Fibroblast of mammary gland (primary cell): Measurements from ENCODE around the gene KIF7.

Source experiments
- DNase-seq: peaks from one replicate; pipeline ENCODE4 v3.0.0-alpha.2; 2010; ENCODE audit warnings: low read depth
- H3K4me3 ChIP-seq: 2 replicates; pipeline ENCODE4 v1.5.1; 2011; ENCODE audit warnings: low read depth, mild to moderate bottlenecking, low read length, moderate library complexity; ENCODE audit not compliant: control insufficient read depth
- TF ChIP-seq, protein P1 (sequence below): conservative IDR thresholded peaks from 2 replicates; pipeline ENCODE4 v1.5.1; 2011; ENCODE audit warnings: low read depth, low read length, inconsistent platforms; ENCODE audit not compliant: control insufficient read depth, insufficient read depth

KIF7 gene, protein sequence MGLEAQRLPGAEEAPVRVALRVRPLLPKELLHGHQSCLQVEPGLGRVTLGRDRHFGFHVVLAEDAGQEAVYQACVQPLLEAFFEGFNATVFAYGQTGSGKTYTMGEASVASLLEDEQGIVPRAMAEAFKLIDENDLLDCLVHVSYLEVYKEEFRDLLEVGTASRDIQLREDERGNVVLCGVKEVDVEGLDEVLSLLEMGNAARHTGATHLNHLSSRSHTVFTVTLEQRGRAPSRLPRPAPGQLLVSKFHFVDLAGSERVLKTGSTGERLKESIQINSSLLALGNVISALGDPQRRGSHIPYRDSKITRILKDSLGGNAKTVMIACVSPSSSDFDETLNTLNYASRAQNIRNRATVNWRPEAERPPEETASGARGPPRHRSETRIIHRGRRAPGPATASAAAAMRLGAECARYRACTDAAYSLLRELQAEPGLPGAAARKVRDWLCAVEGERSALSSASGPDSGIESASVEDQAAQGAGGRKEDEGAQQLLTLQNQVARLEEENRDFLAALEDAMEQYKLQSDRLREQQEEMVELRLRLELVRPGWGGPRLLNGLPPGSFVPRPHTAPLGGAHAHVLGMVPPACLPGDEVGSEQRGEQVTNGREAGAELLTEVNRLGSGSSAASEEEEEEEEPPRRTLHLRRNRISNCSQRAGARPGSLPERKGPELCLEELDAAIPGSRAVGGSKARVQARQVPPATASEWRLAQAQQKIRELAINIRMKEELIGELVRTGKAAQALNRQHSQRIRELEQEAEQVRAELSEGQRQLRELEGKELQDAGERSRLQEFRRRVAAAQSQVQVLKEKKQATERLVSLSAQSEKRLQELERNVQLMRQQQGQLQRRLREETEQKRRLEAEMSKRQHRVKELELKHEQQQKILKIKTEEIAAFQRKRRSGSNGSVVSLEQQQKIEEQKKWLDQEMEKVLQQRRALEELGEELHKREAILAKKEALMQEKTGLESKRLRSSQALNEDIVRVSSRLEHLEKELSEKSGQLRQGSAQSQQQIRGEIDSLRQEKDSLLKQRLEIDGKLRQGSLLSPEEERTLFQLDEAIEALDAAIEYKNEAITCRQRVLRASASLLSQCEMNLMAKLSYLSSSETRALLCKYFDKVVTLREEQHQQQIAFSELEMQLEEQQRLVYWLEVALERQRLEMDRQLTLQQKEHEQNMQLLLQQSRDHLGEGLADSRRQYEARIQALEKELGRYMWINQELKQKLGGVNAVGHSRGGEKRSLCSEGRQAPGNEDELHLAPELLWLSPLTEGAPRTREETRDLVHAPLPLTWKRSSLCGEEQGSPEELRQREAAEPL (N-terminal part only)

DNA sequence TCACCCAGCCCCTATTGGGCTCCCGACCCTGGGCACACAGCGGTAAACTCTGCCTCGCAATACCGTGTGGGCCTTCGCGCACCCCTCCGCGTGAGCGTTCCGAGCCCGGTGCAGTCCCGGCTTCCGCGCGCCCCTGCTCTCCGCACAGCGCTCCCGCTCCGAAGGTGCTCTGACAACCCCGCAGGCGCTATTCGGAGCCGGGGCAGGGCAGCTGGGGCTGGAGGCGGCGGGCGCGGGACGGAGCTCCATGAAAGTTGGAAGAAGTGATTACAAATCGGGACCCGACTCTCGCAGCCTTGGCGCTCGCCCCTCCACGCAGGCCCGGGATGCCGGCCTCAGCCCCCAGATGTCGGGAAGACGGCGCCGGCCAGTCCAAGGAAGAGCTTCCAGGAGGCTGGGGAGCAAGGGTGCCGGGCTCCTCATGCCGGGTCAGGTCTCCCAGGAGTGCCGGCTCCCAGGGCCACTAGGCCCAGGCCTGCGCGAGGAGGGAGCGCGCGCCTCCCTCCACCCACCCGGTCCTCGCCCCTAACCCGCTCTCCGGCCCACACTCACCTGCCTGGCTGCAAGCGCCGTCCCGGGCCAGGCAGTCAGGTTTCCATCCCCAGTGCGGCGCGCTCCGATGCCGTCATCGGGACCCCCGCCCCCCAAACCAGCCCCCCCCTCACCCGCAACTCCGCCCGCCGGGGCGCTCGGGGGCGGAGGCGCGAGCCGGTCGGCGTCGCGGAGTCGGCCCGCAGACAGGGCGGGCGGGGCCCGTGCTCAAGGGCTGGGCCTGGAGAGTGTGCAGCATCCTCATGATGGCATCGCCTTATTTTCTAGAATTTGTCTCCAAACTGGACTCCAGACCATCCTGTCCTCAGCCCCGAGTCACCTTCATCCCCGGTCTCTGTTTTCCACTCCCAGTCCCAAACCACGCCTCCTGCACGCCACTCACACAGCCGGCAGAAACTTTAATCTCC, at the start of gene KIF7:
KIF7 (minus strand) TSS at position 621 of the 959 bp plus-strand sequence. CDS start 2,537 bp downstream, outside the sequence.
- peak; percentile 40 for DNase-seq
- peak within 1 kb of the TSS; percentile 66 for H3K4me3 ChIP-seq
- TF ChIP-seq, protein P1, sequence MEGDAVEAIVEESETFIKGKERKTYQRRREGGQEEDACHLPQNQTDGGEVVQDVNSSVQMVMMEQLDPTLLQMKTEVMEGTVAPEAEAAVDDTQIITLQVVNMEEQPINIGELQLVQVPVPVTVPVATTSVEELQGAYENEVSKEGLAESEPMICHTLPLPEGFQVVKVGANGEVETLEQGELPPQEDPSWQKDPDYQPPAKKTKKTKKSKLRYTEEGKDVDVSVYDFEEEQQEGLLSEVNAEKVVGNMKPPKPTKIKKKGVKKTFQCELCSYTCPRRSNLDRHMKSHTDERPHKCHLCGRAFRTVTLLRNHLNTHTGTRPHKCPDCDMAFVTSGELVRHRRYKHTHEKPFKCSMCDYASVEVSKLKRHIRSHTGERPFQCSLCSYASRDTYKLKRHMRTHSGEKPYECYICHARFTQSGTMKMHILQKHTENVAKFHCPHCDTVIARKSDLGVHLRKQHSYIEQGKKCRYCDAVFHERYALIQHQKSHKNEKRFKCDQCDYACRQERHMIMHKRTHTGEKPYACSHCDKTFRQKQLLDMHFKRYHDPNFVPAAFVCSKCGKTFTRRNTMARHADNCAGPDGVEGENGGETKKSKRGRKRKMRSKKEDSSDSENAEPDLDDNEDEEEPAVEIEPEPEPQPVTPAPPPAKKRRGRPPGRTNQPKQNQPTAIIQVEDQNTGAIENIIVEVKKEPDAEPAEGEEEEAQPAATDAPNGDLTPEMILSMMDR = no peak

DNA sequence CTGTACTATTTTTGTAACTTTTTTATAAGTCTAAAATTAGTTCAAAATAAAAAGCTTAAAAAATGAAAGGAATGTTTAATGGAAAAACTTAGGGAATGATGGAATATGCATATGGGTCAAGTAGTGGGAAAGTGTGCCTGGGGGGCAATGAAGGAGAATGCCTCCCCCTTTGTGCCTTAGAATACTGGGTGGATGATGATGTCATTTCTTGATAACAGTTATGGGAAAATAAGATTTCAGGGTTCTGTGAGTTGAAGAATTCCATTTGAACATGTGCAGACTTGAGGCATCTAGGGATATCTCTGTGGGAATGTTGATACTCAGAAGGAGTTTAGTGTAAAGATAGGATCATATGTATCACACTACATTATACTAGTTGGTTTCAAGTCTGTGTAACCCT, 49.1 kb upstream of the KIF7 start:
- H3K4me3 ChIP-seq = no peak overlapping the region
- TF ChIP-seq, protein P1 = no peak
- DNase-seq = no peak

DNA sequence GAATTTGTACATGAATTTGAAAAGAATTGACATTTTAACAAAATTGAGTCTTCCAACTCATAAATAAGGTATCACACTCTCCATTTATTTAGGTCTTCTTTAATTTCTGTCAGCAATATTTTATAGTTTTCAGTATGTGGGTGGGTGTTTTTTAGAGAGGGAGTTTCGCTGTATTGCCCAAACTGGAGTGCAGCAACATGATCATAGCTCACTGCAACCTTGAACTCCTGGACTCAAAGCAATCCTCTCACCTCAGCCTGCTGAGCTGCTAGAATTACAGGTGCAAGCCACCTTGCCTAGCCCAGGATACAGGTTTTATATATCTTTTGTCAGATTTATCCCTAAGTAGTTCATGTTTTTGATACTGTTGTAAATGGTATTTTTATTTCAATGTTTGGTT, 39.9 kb upstream of the KIF7 start:
- DNase-seq = no peak
- no peak overlapping the region for H3K4me3 ChIP-seq
- TF ChIP-seq, protein P1 = no peak

DNA sequence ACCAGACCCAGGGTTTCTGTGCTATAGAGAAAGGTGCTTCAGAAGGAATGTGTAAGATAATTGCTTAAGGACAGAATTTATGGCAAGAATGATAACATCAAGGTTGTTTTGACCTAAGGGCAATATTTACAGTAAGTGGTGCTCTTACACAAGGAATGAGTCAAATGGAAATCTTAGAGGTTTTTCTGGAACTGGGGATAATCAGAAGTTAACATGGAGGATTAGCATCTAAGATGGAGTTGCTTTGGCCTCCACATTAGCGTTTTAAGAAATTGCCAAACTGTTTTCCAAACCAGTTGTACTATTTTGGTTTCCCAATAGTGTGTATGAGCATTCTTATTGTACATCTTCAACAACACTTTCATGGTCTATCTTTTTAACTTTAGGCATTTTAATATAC, 38.4 kb upstream of the KIF7 start:
- TF ChIP-seq, protein P1 = no peak
- no peak overlapping the region for H3K4me3 ChIP-seq
- DNase-seq = no peak

DNA sequence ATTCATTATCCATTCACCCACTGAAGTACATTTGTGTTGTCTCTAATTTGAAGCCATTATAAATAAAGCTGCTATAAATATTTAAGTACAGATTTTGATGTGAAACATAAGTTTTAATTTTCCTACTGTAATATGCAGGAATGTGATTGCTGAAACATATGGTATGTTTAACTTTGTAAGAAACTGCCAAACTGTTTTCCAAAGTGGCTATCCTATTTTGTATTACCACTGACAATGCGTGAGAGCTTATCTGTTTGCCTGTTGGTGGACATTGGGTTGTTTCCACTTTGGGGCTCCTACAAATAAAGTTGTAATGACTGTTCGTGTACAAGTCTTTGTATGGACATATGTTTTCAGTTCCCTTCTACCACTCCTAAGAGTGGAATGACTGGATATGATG, 37.8 kb upstream of the KIF7 start:
- TF ChIP-seq, protein P1 = no peak
- no peak for DNase-seq
- H3K4me3 ChIP-seq = no peak overlapping the region
